ENCODE measurements around the gene CDC42.

GRCh38 chr1:22096463-22096862 lies 44.0 kb downstream of the CDC42 start:
- no peak for TF ChIP-seq CEBPB (IDR thresholded peaks at IDR 0.05)
- TF ChIP-seq TEAD4 (IDR thresholded peaks at IDR 0.05): no peak
- no peak for TF ChIP-seq CREB1 (IDR thresholded peaks at IDR 0.05; ENCODE audit: low read depth)
- TF ChIP-seq EP300 (IDR thresholded peaks at IDR 0.05; ENCODE audit: borderline replicate concordance): no peak
- no peak for TF ChIP-seq MAX (IDR thresholded peaks at IDR 0.05)
- TF ChIP-seq FOXM1 (IDR thresholded peaks at IDR 0.05; ENCODE audit: borderline replicate concordance, low read depth): no peak
- no peak for TF ChIP-seq TCF12 (IDR thresholded peaks at IDR 0.05; ENCODE audit: low read depth)

Measured in Ishikawa (cell line).